Ecto neural progenitor cell (in vitro differentiated cells): ENCODE results near the gene EPB41L4B.
"Not testable (repeated sequence)": the region's sequence is repeated elsewhere in the genome, so short reads cannot be mapped to it uniquely, and the experiment has no call there.

Source experiments
- DNase-seq: peaks from one replicate; pipeline ENCODE4 v3.0.0-alpha.2; 2018; ENCODE audit warnings: low spot score

The EPB41L4B gene

DNA sequence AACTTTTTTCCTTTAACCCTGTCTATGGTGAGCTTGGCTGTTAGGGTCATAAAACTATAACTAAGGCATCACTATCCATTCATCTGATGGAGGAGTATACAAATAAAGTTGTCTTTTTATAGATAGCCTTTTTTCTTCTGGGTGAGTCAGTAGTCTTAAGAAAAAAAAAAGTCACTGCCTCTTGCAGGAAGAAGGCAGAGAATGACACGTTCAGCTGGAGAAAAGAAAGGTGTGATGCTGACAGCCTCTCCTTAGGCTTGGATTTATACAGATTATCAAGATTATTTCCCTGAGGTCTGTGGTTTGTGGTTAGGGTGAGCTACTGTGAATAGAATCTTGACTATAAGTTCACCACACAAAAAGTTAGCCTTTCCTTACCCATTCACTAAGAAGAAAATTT lies 23.0 kb downstream of the EPB41L4B start:
- DNase-seq = no peak

DNA sequence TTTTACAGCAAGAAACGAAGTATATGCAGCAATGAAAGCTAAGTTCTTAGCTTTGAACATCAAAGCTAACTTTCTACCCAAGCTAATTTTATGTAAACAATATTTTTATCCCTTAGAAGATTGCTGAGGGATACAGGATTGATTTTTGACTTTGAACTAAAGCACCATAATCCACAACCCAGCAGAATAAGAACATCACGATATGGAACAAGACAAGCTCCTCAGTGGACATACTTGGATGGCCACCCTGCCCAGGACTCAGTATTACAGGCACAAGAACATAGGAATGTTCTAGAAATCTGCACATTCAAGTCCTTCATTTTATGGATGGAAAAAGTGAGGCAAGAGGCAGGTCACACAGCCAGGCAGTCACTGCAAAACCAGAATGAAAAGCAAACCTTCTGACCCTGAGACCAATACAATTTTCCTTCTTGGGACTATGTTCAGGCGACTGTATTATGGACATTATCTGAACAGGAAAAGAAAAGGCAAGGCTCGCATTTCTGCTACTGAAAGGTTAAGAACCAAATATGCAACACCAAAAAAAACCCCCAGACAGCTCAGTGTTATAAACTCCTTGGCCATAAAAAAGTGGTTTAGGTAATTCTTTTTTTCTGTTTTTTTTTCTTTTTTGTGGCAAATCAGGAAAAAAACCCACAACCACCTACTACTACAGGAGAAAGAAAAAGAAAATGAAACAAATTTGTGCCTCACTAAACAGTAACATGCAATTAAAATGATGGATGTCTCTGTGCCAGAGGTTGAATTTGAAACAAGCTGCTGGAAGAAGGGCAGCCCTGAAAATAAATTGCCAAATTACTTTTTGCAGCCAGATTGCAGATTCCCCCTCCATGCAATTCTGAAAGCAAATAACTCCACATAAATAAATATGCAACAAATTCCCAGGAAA lies 25.4 kb downstream of the EPB41L4B start:
- no peak for DNase-seq

DNA sequence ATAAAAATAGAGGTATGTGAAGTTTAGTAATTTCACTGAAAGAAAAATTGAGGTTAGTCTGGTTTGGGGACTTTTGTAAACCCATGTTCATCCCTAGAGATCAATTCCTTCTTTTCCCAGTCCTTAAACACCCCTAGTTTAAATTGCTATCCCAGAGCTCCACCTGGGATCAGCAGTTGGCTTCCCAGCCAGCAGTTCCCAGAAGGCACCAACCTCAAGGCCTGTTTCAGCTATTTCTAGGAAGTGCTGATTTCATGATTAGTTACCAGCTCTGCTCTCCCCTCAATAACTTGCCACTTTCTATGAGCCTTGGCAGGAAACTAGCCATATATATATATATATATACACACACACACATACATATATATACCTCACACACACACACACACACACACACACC lies 30.5 kb downstream of the EPB41L4B start:
- no peak for DNase-seq

DNA sequence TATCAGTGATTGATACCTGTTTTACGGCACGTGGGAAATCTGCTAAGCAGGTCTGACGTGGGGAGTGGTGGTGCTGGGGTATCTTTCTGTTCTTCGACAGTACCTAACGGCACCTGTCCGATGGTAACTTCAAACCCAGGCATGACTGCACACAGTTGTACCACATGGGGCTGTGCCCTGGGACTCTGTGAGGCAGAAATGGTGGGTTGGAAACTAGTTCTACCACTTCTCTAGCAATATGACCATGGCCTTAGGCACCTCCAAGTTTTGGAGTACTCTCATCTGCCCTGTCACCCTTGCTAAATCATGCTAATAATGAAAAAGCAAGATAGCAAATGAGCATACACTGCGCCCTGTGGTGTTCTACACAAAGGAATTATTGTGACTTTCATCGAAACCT lies 30.9 kb downstream of the EPB41L4B start:
- DNase-seq = no peak

DNA sequence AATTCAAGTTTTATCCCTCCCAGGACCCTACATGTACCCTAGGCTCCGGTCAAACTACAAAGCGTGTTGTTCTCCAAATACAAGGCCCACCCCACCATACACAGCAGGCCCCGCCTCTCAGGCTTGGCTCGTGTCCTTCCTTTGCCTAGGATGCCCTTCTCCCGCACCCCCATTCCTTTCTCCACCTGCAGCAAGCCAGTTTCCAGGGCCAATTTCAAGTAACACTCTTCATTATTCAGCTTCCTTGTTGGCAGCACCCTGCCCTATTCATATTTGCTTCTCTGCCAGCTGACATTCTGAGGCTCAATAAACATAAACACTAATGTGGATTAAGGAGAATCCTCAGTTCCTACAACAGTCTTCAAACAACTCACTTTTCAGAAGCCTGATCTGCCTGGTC lies 31.7 kb downstream of the EPB41L4B start:
- no peak for DNase-seq

DNA sequence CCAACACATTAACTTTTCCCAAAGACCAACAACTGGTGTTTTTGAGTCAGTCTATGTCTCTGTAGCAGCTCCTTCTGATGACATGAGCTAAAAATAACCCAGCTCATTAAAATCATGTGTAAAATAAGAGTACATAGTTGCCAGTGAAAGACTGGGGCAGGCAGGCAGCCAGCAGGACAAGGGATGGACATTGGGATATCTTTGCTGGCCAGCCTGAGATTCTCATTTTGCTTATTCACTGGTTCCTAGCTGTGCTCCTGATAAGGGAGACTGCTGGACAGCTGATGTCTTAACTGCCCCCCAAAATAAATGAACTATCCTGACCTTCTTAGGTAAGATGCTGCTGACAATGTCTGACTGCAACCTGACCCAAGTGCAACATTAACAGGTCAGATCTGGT lies 33.9 kb downstream of the EPB41L4B start:
- no peak for DNase-seq

DNA sequence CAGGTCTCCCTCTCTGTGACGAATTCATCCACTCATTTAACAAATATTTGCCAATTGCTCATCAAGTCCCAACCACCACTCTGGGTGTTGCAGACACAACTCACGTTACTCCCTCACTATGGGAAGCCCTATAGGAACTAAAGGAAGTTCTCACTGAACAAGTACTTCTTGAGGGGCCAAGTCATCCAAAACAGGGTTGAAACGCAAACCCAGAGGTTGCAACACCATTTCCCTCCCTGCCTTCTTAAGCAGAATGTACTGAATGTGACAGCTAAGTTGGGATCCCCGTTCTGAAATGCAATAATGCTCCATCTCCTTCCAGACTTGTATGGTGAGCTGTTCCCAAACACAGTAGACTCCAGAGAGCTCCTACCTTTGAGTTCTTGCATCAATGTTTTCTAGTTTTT lies 34.3 kb downstream of the EPB41L4B start:
- DNase-seq = no peak

DNA sequence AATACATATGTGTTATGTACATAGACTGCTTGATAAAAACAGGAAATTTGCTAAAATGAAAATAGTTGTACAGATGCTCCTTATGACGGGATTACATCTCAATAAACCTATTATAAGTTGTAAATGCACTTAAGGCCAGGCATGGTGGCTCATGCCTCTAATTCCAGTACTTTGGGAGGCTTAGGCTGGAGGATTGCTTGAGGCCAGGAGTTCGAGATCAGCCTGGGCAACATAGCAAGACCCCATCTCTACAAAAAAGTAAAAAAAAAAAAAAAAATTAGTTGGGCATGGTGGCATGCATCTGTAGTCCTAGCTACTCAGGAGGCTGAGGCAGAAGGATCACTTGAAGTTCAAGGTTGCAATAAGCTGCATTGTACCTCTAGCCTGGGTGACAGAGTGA lies 37.2 kb downstream of the EPB41L4B start:
- not testable (repeated sequence) for DNase-seq

DNA sequence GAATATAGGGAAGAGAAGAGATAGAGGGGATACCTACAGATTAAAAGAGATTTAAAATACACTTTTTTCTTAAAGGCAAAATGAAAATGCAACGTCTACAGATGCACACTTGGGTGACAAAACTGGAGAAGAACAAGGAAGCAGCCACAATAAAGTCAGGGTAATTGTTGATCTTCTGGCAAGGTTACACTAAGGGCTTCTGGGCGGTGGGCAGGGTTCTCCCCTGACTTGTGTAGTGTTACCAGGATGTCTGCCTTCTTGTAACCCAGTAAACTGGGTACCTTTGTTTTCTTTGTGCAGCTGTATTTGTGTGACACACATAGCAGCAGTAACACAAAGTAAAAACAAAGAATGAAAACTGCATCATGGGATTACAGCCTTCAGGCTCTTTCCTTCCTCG lies 37.8 kb downstream of the EPB41L4B start:
- DNase-seq = no peak

DNA sequence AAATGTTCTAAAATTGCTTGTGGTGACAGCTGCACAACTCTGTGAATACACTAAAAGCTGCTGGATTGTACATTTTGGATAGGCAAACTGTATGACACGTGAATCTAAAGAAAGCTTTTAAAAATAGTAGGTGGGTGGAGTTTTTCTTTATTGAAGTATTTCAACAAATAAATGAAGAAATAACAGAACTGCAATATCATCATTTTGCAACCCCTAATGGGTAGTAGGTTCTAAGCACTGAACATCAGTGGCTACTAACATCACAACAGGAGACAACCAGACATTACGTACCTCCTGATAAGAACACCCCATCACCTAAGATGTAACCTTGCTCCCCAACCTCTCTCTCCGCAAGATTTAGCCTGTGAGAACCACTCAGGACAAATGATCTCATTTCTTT lies 38.6 kb downstream of the EPB41L4B start:
- no peak for DNase-seq

DNA sequence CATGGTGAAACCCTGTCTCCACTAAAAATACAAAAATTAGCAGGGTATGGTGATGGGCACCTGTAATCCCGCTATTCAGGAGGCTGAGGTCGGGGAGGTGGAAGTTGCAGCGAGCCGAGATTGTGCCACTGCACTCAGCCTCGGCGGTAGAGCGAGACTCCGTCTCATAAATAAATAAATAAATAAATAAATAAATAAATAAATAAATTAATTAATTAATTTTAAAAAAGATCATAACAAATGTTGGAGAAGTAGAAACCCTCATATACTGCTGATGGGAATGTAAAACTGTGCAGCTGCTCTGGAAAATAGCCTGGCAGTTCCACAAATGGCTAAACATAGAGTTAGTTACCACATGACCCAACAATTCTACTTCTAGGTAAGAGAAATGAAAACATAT lies 39.3 kb downstream of the EPB41L4B start:
- DNase-seq = no peak

DNA sequence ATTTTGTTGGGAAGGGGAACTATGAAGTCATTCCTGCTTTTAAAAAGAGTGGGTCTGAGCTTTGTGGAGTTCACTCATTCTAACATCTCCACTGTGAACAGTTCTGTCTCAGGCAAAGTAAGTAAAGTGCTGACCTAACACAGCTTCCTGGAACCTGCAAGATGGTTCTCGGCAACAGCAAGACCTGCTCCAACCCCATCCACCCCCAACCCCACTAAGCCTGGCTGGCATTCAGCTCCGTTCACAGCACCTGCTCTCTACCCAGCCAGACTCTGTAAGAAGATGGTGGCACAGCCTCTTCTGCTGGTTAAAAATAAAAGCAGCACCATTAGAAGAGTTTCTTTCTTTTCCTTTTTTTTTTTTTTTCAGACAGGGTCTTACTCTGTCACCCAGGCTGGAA lies 42.0 kb downstream of the EPB41L4B start:
- DNase-seq = no peak

DNA sequence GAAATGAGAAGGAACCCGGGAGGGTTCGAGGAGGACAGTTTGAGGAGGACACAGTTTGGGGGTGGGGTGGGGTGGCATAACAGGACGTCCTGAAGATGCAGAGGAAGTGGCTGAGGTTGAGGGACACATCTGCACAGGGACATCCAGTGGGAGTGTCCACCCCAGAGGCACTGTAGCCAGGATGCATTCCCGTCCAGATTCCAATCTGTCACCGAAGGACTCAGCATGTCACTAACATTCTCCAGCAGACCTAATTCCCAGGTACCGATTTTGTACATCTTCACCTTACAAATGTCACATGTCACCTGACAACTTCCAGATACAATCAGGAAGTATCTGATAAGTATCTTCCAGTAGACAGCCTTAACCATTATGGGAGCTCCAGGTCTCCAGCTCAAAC lies 42.6 kb downstream of the EPB41L4B start:
- no peak for DNase-seq

DNA sequence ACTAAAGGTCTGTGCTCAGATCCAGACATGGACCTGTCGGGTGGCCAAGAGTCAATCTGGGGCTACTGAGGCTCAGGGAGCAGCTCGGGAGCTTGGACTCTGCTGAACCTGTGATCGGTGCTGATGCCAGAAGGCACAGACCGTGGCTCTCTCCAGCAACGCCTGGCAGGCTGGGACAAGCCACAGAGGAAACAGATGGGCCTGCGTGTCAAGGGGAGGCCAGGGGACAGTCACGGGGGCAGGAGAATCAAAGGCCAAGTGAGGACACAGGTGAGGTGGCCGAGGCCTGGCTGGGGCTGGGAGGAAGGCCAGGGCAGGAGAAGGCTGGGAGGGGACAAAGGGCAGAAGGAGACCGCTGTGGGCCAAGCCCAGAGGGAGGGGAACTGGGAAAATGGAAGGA lies 43.4 kb downstream of the EPB41L4B start:
- no peak for DNase-seq

DNA sequence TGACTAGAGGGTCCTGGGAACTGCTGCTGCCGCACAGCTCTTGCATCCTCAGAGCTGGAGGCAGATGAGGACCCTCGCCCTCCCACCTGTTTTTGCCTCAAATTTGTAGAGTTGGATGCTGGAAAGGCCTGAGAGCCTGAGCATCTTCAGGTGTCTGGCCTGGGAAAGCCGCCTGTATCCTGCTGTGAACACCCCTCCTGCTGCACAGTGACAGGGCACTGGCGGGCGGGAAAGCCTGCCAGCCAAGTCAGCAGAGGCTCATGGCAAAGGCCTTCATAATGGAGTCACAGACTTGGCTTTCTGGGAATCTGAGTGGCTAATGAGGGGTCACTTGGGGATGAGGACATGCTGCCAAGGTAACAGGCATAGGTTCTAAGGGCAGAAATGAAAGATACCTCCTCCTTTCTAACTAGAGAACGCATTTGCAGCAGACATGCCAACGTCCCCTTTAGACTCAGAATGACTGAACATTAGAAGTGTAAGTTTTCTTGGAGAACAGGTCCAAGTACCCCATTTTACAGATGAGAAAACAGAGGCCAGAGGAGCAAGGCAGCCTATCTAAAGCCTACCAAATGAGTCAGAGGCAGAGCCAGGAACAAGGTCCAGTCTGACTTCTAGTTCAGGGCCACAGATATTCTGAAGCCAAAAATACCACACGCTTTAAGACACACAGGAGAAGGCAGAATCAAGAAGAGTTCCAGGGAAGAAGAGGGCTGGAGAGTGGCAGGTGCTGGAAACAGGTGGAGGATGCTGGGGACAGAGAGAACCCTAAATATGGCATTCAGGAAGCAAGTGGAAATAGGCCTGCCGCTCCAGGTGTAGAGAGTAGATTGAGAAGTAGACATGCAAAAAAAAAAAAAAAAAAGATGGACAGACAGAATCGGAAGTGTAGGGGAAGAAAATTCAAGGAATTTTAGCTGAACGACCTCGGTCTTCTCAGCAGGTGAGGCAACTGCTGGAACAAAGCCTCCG lies 44.1 kb downstream of the EPB41L4B start:
- no peak for DNase-seq

DNA sequence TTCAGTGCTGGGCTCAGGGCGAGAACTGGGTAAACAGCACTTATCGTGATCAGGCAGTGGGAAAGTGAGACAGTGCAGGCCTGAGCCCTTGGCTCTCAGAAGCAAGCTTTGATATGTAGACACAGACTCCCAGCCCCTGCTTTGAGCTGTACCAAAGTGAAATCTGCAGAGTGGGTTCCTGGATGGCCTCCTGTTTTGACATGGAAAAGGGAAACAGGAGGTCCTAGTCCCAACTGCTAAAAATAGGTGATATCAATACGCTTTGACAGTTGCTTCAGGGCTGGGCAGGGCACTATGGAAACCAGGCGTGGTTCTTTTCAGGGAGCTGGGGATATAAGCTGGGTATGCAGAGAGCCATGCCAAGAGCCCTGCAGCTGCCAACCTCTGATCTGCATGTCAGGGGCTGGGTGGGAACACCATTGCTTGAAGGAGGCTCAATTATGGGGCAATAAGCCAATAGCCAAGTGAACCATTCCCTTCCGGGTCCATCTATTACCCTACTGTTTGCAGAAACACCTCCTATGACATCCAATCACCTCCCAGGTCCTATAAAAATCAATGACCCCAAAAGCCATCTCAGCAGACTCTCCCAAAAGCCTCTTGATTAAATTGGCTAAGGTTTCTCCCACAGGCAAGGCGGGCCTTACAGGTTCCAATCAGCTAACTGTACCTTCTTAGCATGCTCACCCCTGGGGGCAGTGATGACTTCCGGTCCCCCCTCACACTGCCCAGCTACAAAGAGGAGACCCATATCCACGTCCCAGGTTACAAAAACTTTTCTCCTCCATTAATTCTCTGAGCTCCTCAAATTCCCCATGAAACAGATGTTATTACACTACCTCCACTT lies 45.8 kb downstream of the EPB41L4B start:
- DNase-seq = no peak

DNA sequence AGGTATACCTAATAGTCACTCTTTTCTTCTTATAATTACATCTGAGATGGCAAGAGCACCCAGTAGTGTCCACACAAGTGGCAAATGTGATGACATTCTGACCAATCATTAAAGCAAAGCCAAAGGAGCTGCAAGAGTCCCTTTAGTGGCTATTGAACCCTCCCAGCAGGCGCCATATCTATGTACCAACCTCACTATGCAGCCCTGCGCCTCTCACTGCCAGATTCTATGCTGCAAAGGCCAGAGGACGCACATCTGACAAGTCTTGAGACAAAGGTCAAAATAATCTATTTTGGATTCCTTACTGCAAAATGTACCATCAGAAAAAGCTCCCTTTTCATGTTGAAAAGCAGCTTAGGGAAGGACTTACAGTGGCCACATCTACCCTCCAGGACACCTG lies 47.0 kb downstream of the EPB41L4B start:
- DNase-seq = no peak

DNA sequence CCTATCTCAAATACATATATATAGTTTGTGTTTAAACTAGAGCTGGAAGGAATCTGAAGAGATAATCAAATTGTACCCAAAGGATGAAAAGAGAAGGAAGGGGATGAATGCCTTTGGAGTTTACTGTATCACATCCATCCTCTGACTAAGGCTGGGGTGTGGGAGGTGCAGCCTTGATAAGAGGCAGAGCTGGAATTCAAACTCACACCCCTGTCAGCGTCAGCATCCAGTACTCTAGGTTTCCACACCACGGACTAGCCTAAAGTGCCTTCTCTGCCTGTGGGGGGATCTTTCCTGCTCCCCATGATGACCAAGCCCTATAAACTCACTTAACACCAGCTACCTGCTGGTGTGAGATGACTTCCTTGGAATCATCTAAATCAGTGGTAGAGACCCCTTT lies 48.1 kb downstream of the EPB41L4B start:
- DNase-seq = no peak

DNA sequence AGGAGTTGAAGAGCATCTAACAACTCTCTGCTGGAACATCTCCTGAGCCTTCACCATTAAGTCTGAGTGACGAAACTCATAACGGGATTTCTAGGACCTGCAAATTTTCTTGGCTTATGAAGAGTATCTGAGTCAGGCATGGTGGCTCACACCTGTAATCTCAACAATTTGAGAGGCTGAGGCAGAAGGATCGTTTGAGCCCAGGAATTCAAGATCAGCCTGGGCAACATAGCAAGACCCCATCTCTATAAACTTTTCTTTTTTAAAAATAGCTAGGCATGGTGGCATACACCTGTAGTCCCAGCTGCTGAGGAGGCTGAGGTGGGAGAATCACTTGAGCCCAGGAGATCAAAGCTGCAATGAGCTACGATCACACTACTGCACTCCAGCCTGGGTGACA lies 48.8 kb downstream of the EPB41L4B start:
- DNase-seq = no peak

DNA sequence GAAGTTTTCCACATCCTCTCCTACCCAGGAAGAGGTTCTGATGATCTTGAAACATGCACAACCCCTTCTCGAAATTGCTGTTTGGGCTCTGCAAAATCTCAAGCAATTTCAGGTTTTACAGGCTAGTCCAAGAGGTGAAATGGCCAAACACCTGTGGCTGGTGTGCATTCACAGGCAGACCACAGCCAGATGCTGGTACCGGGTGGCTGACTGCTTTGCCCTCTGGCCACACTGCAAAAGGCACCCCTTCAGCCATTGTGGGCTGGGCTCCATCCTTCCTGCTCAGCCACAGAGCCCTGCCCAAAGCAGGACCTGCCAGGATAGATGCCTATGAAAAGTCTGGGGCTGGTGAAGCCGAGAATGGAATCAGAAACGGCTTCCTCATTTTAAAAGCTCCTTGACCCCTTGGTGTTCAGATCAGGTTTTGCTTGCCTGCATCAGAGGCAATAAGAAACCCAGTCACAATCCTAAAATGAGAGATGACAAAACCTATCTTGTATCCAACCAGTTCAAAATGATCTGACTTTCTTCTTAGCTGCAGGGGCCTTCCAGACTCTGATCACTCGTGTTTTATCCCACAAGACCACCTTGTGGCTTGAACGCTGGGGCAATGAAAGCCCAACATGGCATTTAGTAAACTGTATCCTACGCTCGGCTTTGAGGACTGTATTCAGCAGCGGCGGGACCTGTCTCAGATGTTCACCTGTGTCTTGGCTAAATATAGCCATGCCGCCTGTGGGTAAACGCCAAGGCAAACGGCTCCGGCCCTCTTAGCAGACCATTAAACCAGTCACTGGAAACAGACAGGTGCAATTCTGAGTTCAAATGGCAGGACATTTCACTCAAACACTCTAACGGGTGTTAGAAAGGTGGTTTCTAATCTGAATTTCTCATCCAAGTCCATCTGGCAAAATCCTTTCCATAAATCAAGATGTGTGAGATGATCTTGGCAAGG lies 49.6 kb downstream of the EPB41L4B start:
- no peak for DNase-seq

DNA sequence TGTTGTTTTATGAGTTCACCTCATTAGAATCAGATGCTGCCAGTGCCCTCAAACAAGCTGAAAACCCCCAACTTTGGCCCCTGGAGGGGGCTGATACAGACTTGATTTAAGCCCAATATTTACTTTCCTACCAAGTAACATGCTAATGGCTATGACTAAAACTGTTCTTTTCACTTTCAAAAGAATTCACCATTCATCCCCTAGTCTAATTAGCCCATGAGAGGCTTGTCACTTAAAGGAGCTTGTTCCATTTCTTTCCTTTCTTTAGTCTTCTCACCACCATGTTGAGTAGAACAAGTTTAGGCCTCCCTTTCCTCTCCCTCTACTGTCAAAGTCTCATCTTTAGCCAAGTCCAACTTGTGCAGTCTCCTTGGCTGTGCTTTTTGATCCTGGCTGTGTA lies 50.4 kb downstream of the EPB41L4B start:
- no peak for DNase-seq
